22Rv1 (cell line): Measurements from ENCODE around the gene LTBP1.

Experiments
- ZFX ChIP-seq: fragments of 450-650 bp; IDR thresholded peaks from 2 replicates; pipeline ENCODE4 v1.6.1; 2017; ENCODE audit warnings: antibody characterized with exemption, borderline replicate concordance
- TF ChIP-seq, protein P1 (sequence below): fragments of 450-650 bp; IDR thresholded peaks from 2 replicates; pipeline ENCODE4 v1.5.1; 2017; ENCODE audit warnings: mild to moderate bottlenecking

DNA sequence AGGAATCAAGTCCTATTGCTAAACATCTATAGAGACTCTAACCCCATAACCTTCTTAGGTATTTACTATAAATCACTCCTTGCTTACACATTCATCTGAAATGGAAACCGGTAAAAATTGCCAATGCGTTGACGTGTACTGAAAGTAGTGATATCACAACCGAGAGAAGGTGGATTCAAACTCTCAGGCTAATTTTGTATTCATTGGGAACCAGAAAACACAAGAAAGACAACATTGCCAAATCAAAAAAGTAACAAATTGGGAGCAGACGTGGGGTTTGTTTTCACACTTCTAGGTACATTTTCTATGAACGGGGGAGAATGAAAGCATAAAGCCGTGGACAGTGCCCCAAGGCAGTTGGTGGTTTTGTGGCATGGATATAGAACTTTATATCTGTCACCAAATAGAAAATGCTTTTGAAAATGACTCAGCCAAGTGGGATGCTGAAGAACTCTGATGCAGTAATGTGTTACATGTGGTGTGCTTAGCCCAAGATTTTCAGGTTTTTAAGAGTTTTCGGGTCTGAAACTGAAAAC, 374.6 kb downstream of the LTBP1 start:
- TF ChIP-seq, protein P1, sequence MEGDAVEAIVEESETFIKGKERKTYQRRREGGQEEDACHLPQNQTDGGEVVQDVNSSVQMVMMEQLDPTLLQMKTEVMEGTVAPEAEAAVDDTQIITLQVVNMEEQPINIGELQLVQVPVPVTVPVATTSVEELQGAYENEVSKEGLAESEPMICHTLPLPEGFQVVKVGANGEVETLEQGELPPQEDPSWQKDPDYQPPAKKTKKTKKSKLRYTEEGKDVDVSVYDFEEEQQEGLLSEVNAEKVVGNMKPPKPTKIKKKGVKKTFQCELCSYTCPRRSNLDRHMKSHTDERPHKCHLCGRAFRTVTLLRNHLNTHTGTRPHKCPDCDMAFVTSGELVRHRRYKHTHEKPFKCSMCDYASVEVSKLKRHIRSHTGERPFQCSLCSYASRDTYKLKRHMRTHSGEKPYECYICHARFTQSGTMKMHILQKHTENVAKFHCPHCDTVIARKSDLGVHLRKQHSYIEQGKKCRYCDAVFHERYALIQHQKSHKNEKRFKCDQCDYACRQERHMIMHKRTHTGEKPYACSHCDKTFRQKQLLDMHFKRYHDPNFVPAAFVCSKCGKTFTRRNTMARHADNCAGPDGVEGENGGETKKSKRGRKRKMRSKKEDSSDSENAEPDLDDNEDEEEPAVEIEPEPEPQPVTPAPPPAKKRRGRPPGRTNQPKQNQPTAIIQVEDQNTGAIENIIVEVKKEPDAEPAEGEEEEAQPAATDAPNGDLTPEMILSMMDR = no peak
- TF ChIP-seq ZFX = no peak
